Testis (tissue), 2 donors: Measurements from ENCODE around the gene DLG2.

Experiments
- CTCF ChIP-seq, 3 experiments: fragments of 450-650 bp in 2 of 3; fragments of 200-600 bp in 1 of 3; sonication (generic) in 1 of 3; IDR thresholded peaks; one replicate each; pipeline ENCODE4 v1.5.1; 2016 to 2019; ENCODE audit warnings: antibody characterized with exemption in 3 of 3, mild to moderate bottlenecking in 2 of 3, moderate library complexity in 1 of 3
- POLR2A ChIP-seq: fragments of 450-650 bp; IDR thresholded peaks from one replicate; pipeline ENCODE4 v1.6.1; 2017; ENCODE audit warnings: antibody characterized with exemption, mild to moderate bottlenecking, moderate library complexity

- TF ChIP-seq CTCF (IDR thresholded peaks at IDR 0.05) (no peak), POLR2A (no peak)
Measured at GRCh38 chr11:84255483-84255882, 1371.7 kb downstream of the DLG2 start.
